K562 (cell line): ENCODE data around the gene CLCN6. TPM values are rescaled to one million over a fixed set of nuclear protein-coding genes. Genes with fewer than 3 reads are reported as not detected.

Source experiments
- DDX20 ChIP-seq: fragments of 450-650 bp; IDR thresholded peaks from 2 replicates; pipeline ENCODE4 v1.6.1; 2016; ENCODE audit warnings: missing genetic modification characterization, low read depth, mild to moderate bottlenecking, missing compliant biosample characterization, moderate library complexity
- ETV5 ChIP-seq: sonication (generic); formaldehyde crosslinking; IDR thresholded peaks from 2 replicates; pipeline ENCODE4 v1.4.0; 2020; ENCODE audit warnings: low read depth, mild to moderate bottlenecking, missing genetic modification reagents
- MYC ChIP-seq, 2 experiments: fragments of 250-450 bp in 1 of 2; sonication (Bioruptor Pico) in 1 of 2; IDR thresholded peaks; 2 replicates each; pipeline versions ENCODE4 v1.5.1 to v1.6.1; 2012 to 2021; ENCODE audit warnings: low read depth in 2 of 2, borderline replicate concordance in 1 of 2, improper control_type of control experiment in 1 of 2, low read length in 1 of 2, mild to moderate bottlenecking in 1 of 2, moderate library complexity in 1 of 2
- NFATC3 ChIP-seq: fragments of 450-650 bp; IDR thresholded peaks from 2 replicates; pipeline ENCODE4 v1.6.1; 2017; ENCODE audit warnings: mild to moderate bottlenecking
- NFRKB ChIP-seq: fragments of 450-650 bp; IDR thresholded peaks from 2 replicates; pipeline ENCODE4 v1.6.1; 2016; ENCODE audit warnings: low read depth
- PCBP1 ChIP-seq: fragments of 200-400 bp; formaldehyde crosslinking; IDR thresholded peaks from 2 replicates; pipeline ENCODE4 v1.6.1; 2018; ENCODE audit warnings: mild to moderate bottlenecking, low read depth, low read length; ENCODE audit not compliant: poor library complexity, severe bottlenecking
- SMARCB1 ChIP-seq: IDR thresholded peaks from 2 replicates; pipeline ENCODE4 v1.6.1; 2011; ENCODE audit warnings: improper control_type of control experiment, low read depth; ENCODE audit not compliant: insufficient read length
- SRSF9 ChIP-seq: fragments of 200-400 bp; formaldehyde crosslinking; IDR thresholded peaks from 2 replicates; pipeline ENCODE4 v1.6.1; 2017; ENCODE audit warnings: low read depth, low read length, borderline replicate concordance
- ZFP30 ChIP-seq: fragments of 250-450 bp; sonication (Bioruptor Pico); IDR thresholded peaks from 2 replicates; pipeline ENCODE4 v1.8.0; 2022; ENCODE audit warnings: moderate library complexity, mild to moderate bottlenecking, inconsistent platforms, borderline replicate concordance
- ZNF41 ChIP-seq: fragments of 250-450 bp; sonication (Bioruptor Pico); conservative IDR thresholded peaks from 2 replicates; pipeline ENCODE4 v1.4.0; 2020; ENCODE audit warnings: mild to moderate bottlenecking
- ZNF76 ChIP-seq: fragments of 250-450 bp; sonication (Bioruptor Pico); IDR thresholded peaks from 2 replicates; pipeline ENCODE4 v1.4.0; 2020; ENCODE audit warnings: mild to moderate bottlenecking, moderate library complexity, borderline replicate concordance
- ZNF780A ChIP-seq: fragments of 250-450 bp; sonication (Bioruptor Pico); IDR thresholded peaks from 2 replicates; pipeline ENCODE4 v1.5.0; 2021; ENCODE audit warnings: mild to moderate bottlenecking
- polyA plus RNA-seq, 8 experiments: library from polyadenylated mRNA; depleted of rRNA in 4 of 8; stranded (reverse) in 5 of 8; unstranded in 3 of 8; fragments of >200 nt; fragmentation: Nextera tagmentation in 2 of 8; fragmentation: Illumina TruSeq in 1 of 8; extraction: Ambion mirVana in 2 of 8; extraction: Trizol in 1 of 8; gene quantifications; 2 replicates each; pipeline versions ENCODE4 v1.2.1 to v1.2.3, GENCODE V29; 2011 to 2014; ENCODE audit warnings: inconsistent platforms in 1 of 8, missing spikeins in 1 of 8
- total RNA-seq, 7 experiments: library from RNA; depleted of rRNA in 6 of 7; stranded (reverse); fragments of >200 nt in 6 of 7; fragmentation: Illumina TruSeq in 2 of 7; extraction: Trizol in 2 of 7; gene quantifications; 2 replicates each; pipeline versions ENCODE4 v1.2.1 to v1.2.3, GENCODE V29; 2011 to 2021; ENCODE audit warnings: low replicate concordance in 1 of 7
- TF ChIP-seq, protein P1 (sequence below), 3 experiments: IDR thresholded peaks in 2 of 3; conservative IDR thresholded peaks in 1 of 3; 2 replicates each; pipeline ENCODE4 v1.5.1; 2011 to 2012; ENCODE audit warnings: low read length in 3 of 3, mild to moderate bottlenecking in 3 of 3, control low read depth in 2 of 3, improper control_type of control experiment in 1 of 3, inconsistent platforms in 1 of 3, low read depth in 1 of 3, mixed read lengths in 1 of 3, moderate library complexity in 1 of 3; ENCODE audit not compliant: insufficient read depth in 2 of 3

CLCN6 gene
- total and polyA plus RNA-seq, 9 of the 15 experiments (the other 6 are each of a cell fraction or from before 2014, with no cell fraction given): 2.0 to 21.8 (median 13.6) TPM

DNA sequence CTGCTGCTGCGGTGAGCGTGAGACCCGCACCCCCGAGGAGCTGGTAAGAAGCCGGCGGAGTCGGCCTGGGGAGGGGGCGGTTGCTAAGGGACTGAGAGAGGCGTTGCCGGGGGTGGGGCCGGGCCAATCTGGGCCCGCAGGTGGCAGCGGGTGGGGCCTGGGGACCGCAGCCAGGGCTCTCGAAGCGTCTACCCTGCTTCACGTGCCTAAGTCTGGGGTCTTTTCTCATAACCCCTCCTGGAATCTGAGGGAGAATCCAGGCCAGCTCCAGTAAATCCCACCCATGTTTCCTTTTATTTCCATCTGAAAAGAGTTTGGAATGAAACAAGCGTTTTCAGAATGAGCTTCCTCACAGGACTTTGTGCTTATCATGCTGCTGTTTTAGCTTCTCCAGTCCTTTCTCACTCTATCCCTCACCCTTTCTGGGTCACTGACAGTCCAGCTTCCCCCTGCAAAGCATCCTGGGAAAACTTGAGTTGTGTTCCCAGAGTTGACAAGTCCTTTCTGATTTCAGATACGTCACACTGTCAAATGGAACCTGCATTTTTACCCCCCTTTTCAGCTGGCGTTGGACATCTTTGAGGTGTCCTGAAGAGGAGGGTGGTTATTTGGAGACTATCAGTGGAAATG, 431 bp downstream of the CLCN6 start (continued):
- TF ChIP-seq, protein P1, sequence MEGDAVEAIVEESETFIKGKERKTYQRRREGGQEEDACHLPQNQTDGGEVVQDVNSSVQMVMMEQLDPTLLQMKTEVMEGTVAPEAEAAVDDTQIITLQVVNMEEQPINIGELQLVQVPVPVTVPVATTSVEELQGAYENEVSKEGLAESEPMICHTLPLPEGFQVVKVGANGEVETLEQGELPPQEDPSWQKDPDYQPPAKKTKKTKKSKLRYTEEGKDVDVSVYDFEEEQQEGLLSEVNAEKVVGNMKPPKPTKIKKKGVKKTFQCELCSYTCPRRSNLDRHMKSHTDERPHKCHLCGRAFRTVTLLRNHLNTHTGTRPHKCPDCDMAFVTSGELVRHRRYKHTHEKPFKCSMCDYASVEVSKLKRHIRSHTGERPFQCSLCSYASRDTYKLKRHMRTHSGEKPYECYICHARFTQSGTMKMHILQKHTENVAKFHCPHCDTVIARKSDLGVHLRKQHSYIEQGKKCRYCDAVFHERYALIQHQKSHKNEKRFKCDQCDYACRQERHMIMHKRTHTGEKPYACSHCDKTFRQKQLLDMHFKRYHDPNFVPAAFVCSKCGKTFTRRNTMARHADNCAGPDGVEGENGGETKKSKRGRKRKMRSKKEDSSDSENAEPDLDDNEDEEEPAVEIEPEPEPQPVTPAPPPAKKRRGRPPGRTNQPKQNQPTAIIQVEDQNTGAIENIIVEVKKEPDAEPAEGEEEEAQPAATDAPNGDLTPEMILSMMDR (IDR thresholded peaks at IDR 0.05 in 2 of 3, conservative IDR thresholded peaks at IDR 0.05 in 1 of 3; ENCODE audit: insufficient read depth in 2 of 3, low read depth in 1 of 3, low read length in 3 of 3): no peak
- no peak for TF ChIP-seq PCBP1
- TF ChIP-seq ZNF76 (CRISPR knock-in tag): no peak
- no peak for TF ChIP-seq SMARCB1
- no peak for TF ChIP-seq SRSF9
- no peak; the same call in 1 of the 2 replicates for TF ChIP-seq ETV5 (CRISPR knock-in tag)
- TF ChIP-seq ZFP30: no peak
- no peak for TF ChIP-seq MYC (IDR thresholded peaks at IDR 0.05; ENCODE audit: low read depth, low read length)
- TF ChIP-seq MYC (CRISPR knock-in tag; IDR thresholded peaks at IDR 0.05; ENCODE audit: borderline replicate concordance, low read depth): no peak
- TF ChIP-seq ZNF780A: no peak
- 0 out of 2 replicates have a peak, but pooled peaks have one; percentile 20 for TF ChIP-seq NFRKB
- no peak for TF ChIP-seq DDX20
- no peak for TF ChIP-seq NFATC3
- TF ChIP-seq ZNF41 (CRISPR knock-in tag): no peak
